ENCODE results near the gene ENSA. TPM values are rescaled to one million over a fixed set of nuclear protein-coding genes. Genes with fewer than 3 reads are reported as not detected.

The ENSA gene
- total and polyA plus RNA-seq, 2 of the 4 experiments (the other 2 are of a cell fraction) = 53.2 to 96.5 TPM

DNA sequence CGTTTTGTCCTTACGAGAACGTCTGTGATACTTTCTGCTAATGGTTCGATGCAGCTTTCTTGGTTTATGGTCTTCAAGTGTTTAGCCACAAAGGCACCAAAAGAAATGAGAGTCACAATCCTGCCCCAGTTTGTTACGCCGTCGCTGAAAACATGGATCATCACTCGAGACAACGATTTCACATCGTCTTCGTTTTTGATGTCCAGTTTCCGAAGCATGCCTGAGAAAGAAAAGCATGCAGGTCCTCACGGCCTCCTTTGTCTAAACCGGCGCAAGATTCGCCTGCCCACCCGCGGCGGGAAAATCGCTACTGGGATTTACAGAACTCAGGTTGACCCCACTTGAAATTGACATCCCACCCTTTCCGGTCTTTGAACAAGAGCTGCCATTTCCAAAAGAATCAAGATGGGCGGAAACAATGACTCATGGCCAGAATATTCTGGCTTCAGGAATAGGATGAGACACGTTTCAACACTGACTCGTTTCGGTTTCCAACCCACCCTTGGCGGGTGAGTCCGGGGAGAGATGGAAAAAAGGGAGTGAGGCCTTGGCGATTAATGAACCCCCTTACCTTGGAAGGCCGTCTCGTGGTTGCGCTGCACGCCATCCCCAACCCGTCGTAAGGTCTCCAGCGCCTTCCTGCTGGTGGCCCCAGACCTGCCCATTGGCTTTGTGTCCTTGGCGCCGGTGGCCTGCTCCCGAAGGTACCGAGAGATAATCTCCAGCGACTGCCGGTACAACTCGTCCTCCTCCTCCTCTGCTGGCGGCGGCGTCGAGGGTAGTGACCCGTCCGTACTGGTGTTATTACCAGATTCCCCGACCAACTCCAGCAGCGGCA lies 50.9 kb downstream of the ENSA start:
- 1% methylated on average over 21 of the region's 50 CpGs; no CpG with 5 or more reads in 1 of the 2 experiments for WGBS, 2 experiments (ENCODE audit: extremely low coverage in 2 of 2, insufficient read length in 1 of 2)
- BruUV-seq (replicated peaks) = no TSS peak
- Histone ChIP-seq H2AK5ac (ENCODE audit: low read depth, low read length) (peak overlapping the region; percentile 97), H3K36me3 (ENCODE audit: control insufficient read depth, insufficient read depth, low read length) (peaks cover 38% of the 10 kb centered on the region), H4K91ac (ENCODE audit: insufficient read depth, low read depth, low read length) (peak overlapping the region; percentile 97), H3K4me1 (ENCODE audit: control insufficient read depth, insufficient read depth, low read length) (peaks cover 9% of the 10 kb centered on the region), H3K14ac (replicated peaks; ENCODE audit: low read depth, low read length) (peak overlapping the region; percentile 100), H3K56ac (ENCODE audit: extremely low read depth, insufficient read depth, low read length) (peak overlapping the region; percentile 97), H2BK120ac (ENCODE audit: low read depth, low read length) (peak overlapping the region; percentile 49), H2BK5ac (ENCODE audit: low read depth, low read length, poor library complexity, severe bottlenecking) (peak overlapping the region; percentile 97), H2AK9ac (replicated peaks; ENCODE audit: low read depth, low read length, poor library complexity) (peak overlapping the region; percentile 99), H3K27ac (ENCODE audit: insufficient read depth, low read length) (peak overlapping the region; percentile 89), H3K27me3 (ENCODE audit: control insufficient read depth, insufficient read depth, low read length) (no peaks in the 10 kb centered on the region), H3K4me3 (ENCODE audit: insufficient read depth, low read depth, low read length) (peak overlapping the region; percentile 93), H3K4me2 (ENCODE audit: low read depth, low read length) (peak overlapping the region; percentile 99; the same call in 1 of the 2 replicates), H4K8ac (ENCODE audit: low read depth in 2 of 2, low read length in 2 of 2) (peak overlapping the region; percentile 49 to 95), H2AFZ (replicated peaks; ENCODE audit: low read length, poor library complexity) (peak overlapping the region; percentile 72), H3K18ac (ENCODE audit: low read depth, low read length) (peak overlapping the region; percentile 83), H4K20me1 (ENCODE audit: insufficient read depth, low read length) (peaks cover 59% of the 10 kb centered on the region), H2BK15ac (ENCODE audit: low read depth, low read length) (peak overlapping the region; percentile 38; the same call in 2 of the 3 replicates), H3K9me1 (ENCODE audit: insufficient read depth, low read length) (peaks cover 6% of the 10 kb centered on the region; the same call in 1 of the 2 replicates), H3K23ac (ENCODE audit: low read depth, low read length) (peak overlapping the region; percentile 100), H3K79me1 (ENCODE audit: low read depth in 1 of 2, low read length in 2 of 2) (peaks cover 11 to 21% of the 10 kb centered on the region in 2 experiments; a peak in 3 of 4 replicates), H3K9ac (ENCODE audit: low read depth, low read length) (peak overlapping the region; percentile 88), H4K5ac (ENCODE audit: low read depth, low read length) (peak overlapping the region; percentile 50), H2BK20ac (ENCODE audit: low read depth, low read length) (no peak overlapping the region; the same call in 1 of the 2 replicates), H3K9me3 (ENCODE audit: control insufficient read depth, insufficient read depth, low read length) (no peaks in the 10 kb centered on the region), H3K4ac (ENCODE audit: low read depth, low read length) (peak overlapping the region; percentile 100)
- DNase-seq = peak; percentile 91
- ATAC-seq (ENCODE audit: low read depth) = peak; percentile 1; the same call in 1 of the 2 replicates
- CTCF ChIA-PET = interaction anchor here (1.3 to 3.4 kb wide), 2 partner anchors 14 to 41 kb away, joined by 5 to 8 read pairs; no protein-coding TSS in a partner anchor
- in situ Hi-C loops (cut with MboI; ENCODE audit: low sequenced_read_pairs) (loop anchor here (5.0 kb wide), 1 partner anchor 34 kb away; no protein-coding TSS in a partner anchor), intact Hi-C loops (cut with micrococcal nuclease) (loop anchor here (2.0 kb wide), 2 partner anchors 32 to 234 kb away; no protein-coding TSS in a partner anchor), dilution Hi-C loops (cut with HindIII; ENCODE audit: low sequenced_read_pairs, unreplicated experiment) (no loop called here)
- TF ChIP-seq SMC3 (IDR thresholded peaks at IDR 0.05; ENCODE audit: low read depth, low read length) = no peak
- peak; percentile 55 for TF ChIP-seq FOS (IDR thresholded peaks at IDR 0.05; ENCODE audit: low read depth, low read length)
- TF ChIP-seq, protein P1, sequence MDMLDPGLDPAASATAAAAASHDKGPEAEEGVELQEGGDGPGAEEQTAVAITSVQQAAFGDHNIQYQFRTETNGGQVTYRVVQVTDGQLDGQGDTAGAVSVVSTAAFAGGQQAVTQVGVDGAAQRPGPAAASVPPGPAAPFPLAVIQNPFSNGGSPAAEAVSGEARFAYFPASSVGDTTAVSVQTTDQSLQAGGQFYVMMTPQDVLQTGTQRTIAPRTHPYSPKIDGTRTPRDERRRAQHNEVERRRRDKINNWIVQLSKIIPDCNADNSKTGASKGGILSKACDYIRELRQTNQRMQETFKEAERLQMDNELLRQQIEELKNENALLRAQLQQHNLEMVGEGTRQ (IDR thresholded peaks at IDR 0.05; ENCODE audit: low read depth, low read length) = peak; percentile 45; the same call in 1 of the 2 replicates
- 0 out of 2 replicates have a peak, but pooled peaks have one; percentile 41 for TF ChIP-seq MXI1 (IDR thresholded peaks at IDR 0.05; ENCODE audit: borderline replicate concordance, low read depth, low read length)
- no peak for TF ChIP-seq CEBPB (IDR thresholded peaks at IDR 0.05; ENCODE audit: low read depth, low read length)
- peak; percentile 93 for TF ChIP-seq CHD1 (IDR thresholded peaks at IDR 0.05; ENCODE audit: low read depth, low read length)
- TF ChIP-seq MAZ (IDR thresholded peaks at IDR 0.05; ENCODE audit: borderline replicate concordance, low read depth, low read length) = 0 out of 2 replicates have a peak, but pooled peaks have one; percentile 31
- POLR2A ChIA-PET (ENCODE audit: unreplicated experiment) = interaction anchor here (0.5 to 1.6 kb wide), 15 partner anchors 8 to 430 kb away, joined by 3 to 24 read pairs (median 5); partner anchors contain the start of genes ENSA and PRUNE1
